Tibial artery (tissue), 4 donors: ENCODE data around the gene ELOVL6.

ENCODE experiments used
- DNase-seq, 2 donors: peaks; one replicate each; pipeline ENCODE4 v3.0.0-alpha.2; 2019
- H3K27ac ChIP-seq, 2 donors: fragments of 200-600 bp; sonication (generic) in 1 of 2; 1 replicate in 1 of 2; 2 replicates in 1 of 2; pipeline ENCODE4 v1.5.1; 2018 to 2019; ENCODE audit warnings: mild to moderate bottlenecking in 1 of 2
- H3K27me3 ChIP-seq, 2 donors: fragments of 200-600 bp; sonication (generic) in 1 of 2; one replicate each; pipeline versions ENCODE4 v1.5.1 to v1.6.0; 2016 to 2019
- H3K36me3 ChIP-seq, 3 donors: fragments of 200-600 bp; sonication (generic) in 2 of 3; one replicate each; pipeline ENCODE4 v1.5.1; 2016 to 2019; ENCODE audit warnings: mild to moderate bottlenecking in 2 of 3
- H3K4me1 ChIP-seq, 4 donors: fragments of 200-600 bp; sonication (generic) in 2 of 4; 1 replicate in 3 of 4; 2 replicates in 1 of 4; pipeline ENCODE4 v1.5.1; 2016 to 2019
- H3K4me3 ChIP-seq, 2 donors: fragments of 200-600 bp; sonication (generic) in 1 of 2; 1 replicate in 1 of 2; 2 replicates in 1 of 2; pipeline ENCODE4 v1.5.1; 2018 to 2019; ENCODE audit warnings: mild to moderate bottlenecking in 2 of 2
- H3K9me3 ChIP-seq, 3 donors: fragments of 200-600 bp; sonication (generic) in 1 of 3; one replicate each; pipeline ENCODE4 v1.5.1; 2016 to 2019
- intact Hi-C: fragments of 100-400 bp; cut with DNase I; formaldehyde crosslinking; loops from one replicate; pipeline ENCODE4 v1.15.0; 2023; ENCODE audit warnings: low total_unique reads
- TF ChIP-seq, protein P1 (sequence below), 2 experiments: fragments of 200-600 bp in 1 of 2; fragments of 450-650 bp in 1 of 2; IDR thresholded peaks; one replicate each; pipeline ENCODE4 v1.5.1; 2017 to 2019; ENCODE audit warnings: antibody characterized with exemption in 2 of 2, mild to moderate bottlenecking in 1 of 2, moderate library complexity in 1 of 2

ELOVL6 gene

DNA sequence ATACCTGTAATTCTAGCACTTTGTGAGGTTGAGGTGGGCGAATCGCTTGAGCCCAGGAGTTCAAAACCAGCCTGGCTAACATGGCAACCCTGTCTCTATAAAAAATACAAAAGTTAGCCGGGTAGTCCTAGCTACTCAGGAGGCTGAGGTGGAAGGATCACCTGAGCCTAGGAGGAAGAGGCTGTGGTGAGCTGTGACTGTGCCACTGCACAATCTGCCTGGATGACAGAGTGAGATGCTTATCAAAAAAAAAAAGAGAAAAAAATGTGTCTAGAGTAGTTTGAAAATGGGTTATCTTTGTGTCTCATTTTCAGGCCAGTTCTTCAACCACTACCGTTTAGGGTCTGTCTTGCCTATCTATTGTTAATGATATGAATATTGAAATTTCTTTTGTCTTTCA is 187.6 kb downstream of the ELOVL6 start:
- H3K4me3 ChIP-seq, result no peak overlapping the region
- intact Hi-C loops, result no loop called here
- H3K4me1 ChIP-seq, result no peaks in the 10 kb centered on the region
- no peaks in the 10 kb centered on the region for H3K27me3 ChIP-seq
- H3K36me3 ChIP-seq, result no peaks in the 10 kb centered on the region
- no peak overlapping the region for H3K27ac ChIP-seq
- H3K9me3 ChIP-seq, result no peaks in the 10 kb centered on the region
- TF ChIP-seq, protein P1, sequence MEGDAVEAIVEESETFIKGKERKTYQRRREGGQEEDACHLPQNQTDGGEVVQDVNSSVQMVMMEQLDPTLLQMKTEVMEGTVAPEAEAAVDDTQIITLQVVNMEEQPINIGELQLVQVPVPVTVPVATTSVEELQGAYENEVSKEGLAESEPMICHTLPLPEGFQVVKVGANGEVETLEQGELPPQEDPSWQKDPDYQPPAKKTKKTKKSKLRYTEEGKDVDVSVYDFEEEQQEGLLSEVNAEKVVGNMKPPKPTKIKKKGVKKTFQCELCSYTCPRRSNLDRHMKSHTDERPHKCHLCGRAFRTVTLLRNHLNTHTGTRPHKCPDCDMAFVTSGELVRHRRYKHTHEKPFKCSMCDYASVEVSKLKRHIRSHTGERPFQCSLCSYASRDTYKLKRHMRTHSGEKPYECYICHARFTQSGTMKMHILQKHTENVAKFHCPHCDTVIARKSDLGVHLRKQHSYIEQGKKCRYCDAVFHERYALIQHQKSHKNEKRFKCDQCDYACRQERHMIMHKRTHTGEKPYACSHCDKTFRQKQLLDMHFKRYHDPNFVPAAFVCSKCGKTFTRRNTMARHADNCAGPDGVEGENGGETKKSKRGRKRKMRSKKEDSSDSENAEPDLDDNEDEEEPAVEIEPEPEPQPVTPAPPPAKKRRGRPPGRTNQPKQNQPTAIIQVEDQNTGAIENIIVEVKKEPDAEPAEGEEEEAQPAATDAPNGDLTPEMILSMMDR (IDR thresholded peaks at IDR 0.05), result no peak
- DNase-seq, result no peak

DNA sequence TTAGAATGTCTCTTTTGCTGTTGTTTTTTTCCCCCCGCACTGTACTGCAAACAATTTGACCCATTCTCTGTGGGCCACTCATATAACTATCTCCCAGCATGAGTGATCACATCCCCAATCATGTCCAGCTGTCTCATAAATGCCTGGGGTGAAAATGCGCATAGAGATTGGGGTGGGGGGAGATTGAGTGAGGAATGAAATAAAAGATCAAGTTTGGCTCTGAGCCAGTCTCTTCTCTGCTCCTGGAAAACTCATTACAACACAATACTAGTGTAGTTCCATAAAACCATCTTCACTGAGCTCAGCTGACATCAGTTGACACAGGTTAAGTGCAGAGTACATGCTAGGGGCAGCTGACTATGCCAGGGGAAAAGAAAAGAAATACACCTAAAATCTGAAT is 188.9 kb downstream of the ELOVL6 start:
- Histone ChIP-seq H3K36me3 (no peaks in the 10 kb centered on the region), H3K27ac (no peak overlapping the region), H3K4me3 (no peak overlapping the region), H3K4me1 (no peaks in the 10 kb centered on the region), H3K9me3 (no peaks in the 10 kb centered on the region), H3K27me3 (no peaks in the 10 kb centered on the region)
- DNase-seq, result no peak
- TF ChIP-seq, protein P1 (IDR thresholded peaks at IDR 0.05), result no peak
- intact Hi-C loops, result no loop called here

DNA sequence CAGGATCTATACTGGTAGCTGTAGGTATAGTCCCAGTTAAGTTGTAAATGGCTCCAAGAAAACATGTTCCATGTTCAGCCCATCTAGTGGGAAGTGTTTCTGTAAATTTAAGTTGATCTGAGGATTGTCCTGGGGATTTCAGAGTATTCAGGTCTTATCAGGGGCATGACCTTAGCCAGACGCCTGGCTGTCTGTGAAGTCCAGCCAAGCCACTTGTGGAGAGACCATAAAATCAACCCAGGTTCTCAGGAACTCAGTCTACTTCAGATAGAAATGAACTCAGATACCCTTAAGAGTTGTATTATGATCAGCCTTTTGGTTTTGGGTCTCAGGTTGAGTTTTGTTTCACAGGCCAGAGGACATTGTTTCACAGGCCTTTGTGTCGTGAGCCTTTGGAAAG is 189.9 kb downstream of the ELOVL6 start:
- Histone ChIP-seq H3K27ac (no peak overlapping the region), H3K27me3 (peaks cover 0 to 3% of the 10 kb centered on the region in 2 donors), H3K9me3 (no peaks in the 10 kb centered on the region), H3K4me1 (no peaks in the 10 kb centered on the region), H3K4me3 (no peak overlapping the region), H3K36me3 (no peaks in the 10 kb centered on the region)
- DNase-seq, result no peak
- intact Hi-C loops, result no loop called here
- TF ChIP-seq, protein P1 (IDR thresholded peaks at IDR 0.05), result no peak

DNA sequence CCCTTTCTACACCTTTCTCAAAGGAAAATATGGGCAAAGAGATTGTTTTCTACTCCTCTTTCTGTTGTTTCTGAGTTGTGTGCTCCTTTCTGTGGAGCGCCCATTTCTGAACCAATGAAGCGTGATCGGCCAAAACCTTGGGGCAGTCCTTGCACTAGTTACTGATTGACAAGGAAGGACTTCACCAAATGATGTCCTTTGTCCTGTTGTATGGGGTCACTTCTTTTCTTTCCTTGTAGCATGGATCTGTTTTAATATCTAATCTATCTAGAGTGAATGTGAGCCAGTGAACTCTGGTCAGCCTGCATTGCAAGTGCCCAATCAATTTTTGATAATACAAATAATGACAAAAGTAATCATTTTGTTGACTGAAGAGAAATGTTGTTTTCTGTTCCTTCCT is 191.2 kb downstream of the ELOVL6 start:
- H3K4me1 ChIP-seq, result no peaks in the 10 kb centered on the region
- no peak overlapping the region for H3K4me3 ChIP-seq
- no peak overlapping the region for H3K27ac ChIP-seq
- no peaks in the 10 kb centered on the region for H3K9me3 ChIP-seq
- intact Hi-C loops, result no loop called here
- peaks cover 0 to 3% of the 10 kb centered on the region in 2 donors for H3K27me3 ChIP-seq
- no peak for DNase-seq
- no peaks in the 10 kb centered on the region for H3K36me3 ChIP-seq
- TF ChIP-seq, protein P1 (IDR thresholded peaks at IDR 0.05), result no peak

DNA sequence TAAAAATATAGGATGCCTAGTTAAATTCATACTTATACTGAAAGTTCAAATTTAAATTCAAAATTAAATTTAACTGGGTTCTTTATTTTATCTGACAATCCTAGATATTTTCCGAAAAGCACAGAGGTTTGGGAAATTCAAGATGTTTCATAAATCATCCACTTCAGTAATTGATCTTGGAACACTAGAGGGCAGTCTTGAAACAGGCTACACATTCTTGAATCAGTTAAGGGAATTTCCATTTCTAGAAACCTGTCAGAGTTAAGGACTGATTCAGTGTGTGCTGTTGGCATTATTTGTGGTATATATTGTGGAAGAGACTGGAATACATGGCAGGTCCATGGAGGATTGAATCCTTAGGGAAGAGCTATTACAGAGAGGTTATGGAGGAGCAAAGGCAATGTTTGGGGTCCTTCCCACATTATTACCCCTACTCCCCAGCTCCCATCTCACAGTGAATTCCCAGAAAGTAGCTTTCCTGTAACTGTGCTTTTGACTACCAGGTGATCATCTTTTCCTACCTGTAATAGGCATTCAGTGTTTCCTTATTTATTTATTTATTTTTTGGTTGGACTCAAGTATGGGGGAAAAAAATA is 192.9 kb downstream of the ELOVL6 start:
- Histone ChIP-seq H3K4me1 (no peaks in the 10 kb centered on the region), H3K9me3 (no peaks in the 10 kb centered on the region), H3K27me3 (peaks cover 0 to 3% of the 10 kb centered on the region in 2 donors), H3K27ac (no peak overlapping the region), H3K36me3 (no peaks in the 10 kb centered on the region), H3K4me3 (no peak overlapping the region)
- intact Hi-C loops, result no loop called here
- TF ChIP-seq, protein P1 (IDR thresholded peaks at IDR 0.05), result peak; percentile 48 to 64
- no peak for DNase-seq

DNA sequence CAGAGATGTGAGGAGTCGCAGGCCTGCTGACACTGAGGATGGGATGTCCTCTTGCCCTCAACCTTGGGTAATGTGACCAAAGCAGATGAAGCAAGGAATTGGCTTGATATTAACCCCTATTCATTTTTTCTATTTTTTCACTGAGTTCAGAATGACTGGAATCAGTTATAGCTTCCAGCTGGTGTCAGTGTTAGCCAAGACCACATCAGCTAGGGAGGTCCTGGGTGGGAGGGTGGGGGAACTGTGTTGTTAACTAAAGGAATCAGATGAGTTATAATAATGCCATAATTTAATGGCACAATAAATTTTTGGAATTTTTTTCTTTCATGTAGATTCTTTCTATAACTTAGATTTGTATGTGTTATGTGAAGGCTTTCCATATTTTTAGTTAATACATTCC is 193.9 kb downstream of the ELOVL6 start:
- TF ChIP-seq, protein P1 (IDR thresholded peaks at IDR 0.05), result no peak
- H3K27me3 ChIP-seq, result peaks cover 0 to 4% of the 10 kb centered on the region in 2 donors
- no peaks in the 10 kb centered on the region for H3K36me3 ChIP-seq
- no peak overlapping the region for H3K4me3 ChIP-seq
- H3K4me1 ChIP-seq, result no peaks in the 10 kb centered on the region
- no peak for DNase-seq
- H3K9me3 ChIP-seq, result no peaks in the 10 kb centered on the region
- intact Hi-C loops, result no loop called here
- H3K27ac ChIP-seq, result no peak overlapping the region
